Immature natural killer cell (primary cell): ENCODE results near the gene CD52. TPM values are rescaled to one million over a fixed set of nuclear protein-coding genes. Genes with fewer than 3 reads are reported as not detected.
"Not testable (repeated sequence)": the region's sequence is repeated elsewhere in the genome, so short reads cannot be mapped to it uniquely, and the experiment has no call there.

Experiments
- DNase-seq, 3 donors: peaks; one replicate each; pipeline ENCODE4 v3.0.0; 2022; ENCODE audit warnings: mixed read lengths in 1 of 3
- H3K27ac Mint-ChIP-seq, 6 donors: one replicate each; pipeline ENCODE4 v1.8.0; 2020; ENCODE audit warnings: mixed read lengths in 6 of 6, mild to moderate bottlenecking in 5 of 6, inconsistent platforms in 4 of 6, moderate library complexity in 3 of 6
- H3K27me3 Mint-ChIP-seq, 3 donors: one replicate each; pipeline ENCODE4 v1.8.0; 2020 to 2021; ENCODE audit warnings: low read depth in 3 of 3, mild to moderate bottlenecking in 3 of 3, mixed read lengths in 3 of 3, moderate library complexity in 3 of 3, inconsistent platforms in 1 of 3
- H3K36me3 Mint-ChIP-seq, 3 donors: one replicate each; pipeline ENCODE4 v1.8.0; 2020; ENCODE audit warnings: mixed read lengths in 3 of 3, inconsistent platforms in 2 of 3, mild to moderate bottlenecking in 2 of 3
- H3K4me1 Mint-ChIP-seq, 2 donors: one replicate each; pipeline ENCODE4 v1.8.0; 2020; ENCODE audit warnings: inconsistent platforms in 2 of 2, mild to moderate bottlenecking in 2 of 2, mixed read lengths in 2 of 2, moderate library complexity in 1 of 2
- H3K4me3 Mint-ChIP-seq, 5 donors: one replicate each; pipeline ENCODE4 v1.8.0; 2020; ENCODE audit warnings: mild to moderate bottlenecking in 5 of 5, mixed read lengths in 5 of 5, inconsistent platforms in 3 of 5, moderate library complexity in 3 of 5
- H3K9me3 Mint-ChIP-seq, 6 donors: one replicate each; pipeline ENCODE4 v1.8.0; 2020; ENCODE audit warnings: mild to moderate bottlenecking in 6 of 6, mixed read lengths in 6 of 6, inconsistent platforms in 4 of 6, moderate library complexity in 3 of 6
- polyA plus RNA-seq, 3 donors: library from polyadenylated mRNA; unstranded; fragments of 300-500 nt; fragmentation: Illumina TruSeq; gene quantifications; one replicate each; pipeline ENCODE4 v1.2.3, GENCODE V29; 2021

Gene CD52
- polyA plus RNA-seq, 3 donors from 2014 or later, result 3,509 to 3,975 (median 3,639) TPM

DNA sequence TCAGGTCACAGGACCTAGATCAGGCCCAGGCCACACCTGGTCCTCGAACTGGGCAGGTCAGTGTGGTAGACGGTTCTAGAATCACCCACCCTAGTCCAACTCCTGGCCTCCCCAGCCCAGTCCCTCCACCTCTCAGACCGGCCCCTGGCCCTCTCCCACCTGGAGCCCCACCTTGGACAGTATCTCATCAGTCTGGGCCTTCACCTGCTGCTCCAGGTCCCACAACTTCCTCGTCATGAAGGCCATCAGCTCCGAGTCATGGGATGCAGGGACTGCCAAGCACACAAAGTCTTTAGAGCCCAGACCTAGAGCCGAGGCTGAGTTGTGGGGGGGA, 20.0 kb upstream of the CD52 start:
- Mint-ChIP-seq H3K27ac (no peak overlapping the region), H3K4me1 (peaks cover 0 to 2% of the 10 kb centered on the region in 2 donors), H3K9me3 (no peaks in the 10 kb centered on the region), H3K4me3 (no peak overlapping the region), H3K27me3 (peaks cover 2 to 3% (median 3%) of the 10 kb centered on the region in 3 donors), H3K36me3 (peaks cover 0 to 3% (median 3%) of the 10 kb centered on the region in 3 donors)
- DNase-seq, result no peak

GRCh38 chr1:26300578-26301275, 17.0 kb upstream of the CD52 start:
- no peak overlapping the region for H3K4me3 Mint-ChIP-seq

DNA sequence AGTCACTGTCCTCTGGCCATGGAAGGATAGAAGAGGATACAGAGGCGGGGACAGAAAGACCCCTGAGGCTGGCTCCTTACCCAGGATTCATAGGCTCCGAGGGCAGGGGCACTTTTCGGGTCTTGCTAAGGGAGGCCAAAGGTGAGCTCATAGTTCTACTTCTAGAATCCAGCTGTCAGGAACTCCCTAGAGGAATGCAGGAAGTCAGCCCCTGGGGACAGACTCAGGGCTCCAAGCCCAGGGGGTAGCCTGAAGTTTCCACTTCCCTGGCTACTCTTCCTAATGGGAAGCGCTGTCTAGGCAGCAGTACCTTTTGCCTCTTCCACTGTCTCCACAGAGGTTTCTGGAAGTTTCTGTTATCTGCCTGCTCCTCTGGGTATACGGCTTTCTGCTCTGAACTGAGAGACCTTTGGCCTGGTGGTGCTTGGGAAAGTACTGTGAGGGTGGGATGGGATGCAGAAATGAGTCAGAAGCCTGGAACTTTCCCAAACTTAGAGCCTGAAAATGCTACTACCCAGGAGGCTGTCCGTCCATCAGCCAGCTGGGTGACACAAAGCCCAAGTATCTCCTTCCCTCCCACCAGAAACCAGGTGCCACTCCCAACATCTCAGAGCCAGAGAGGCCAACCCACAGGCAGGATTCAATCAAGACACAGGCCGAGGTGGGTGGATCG, 14.9 kb upstream of the CD52 start:
- peaks cover 0 to 3% (median 0%) of the 10 kb centered on the region in 3 donors for H3K36me3 Mint-ChIP-seq
- H3K27ac Mint-ChIP-seq, result no peak overlapping the region
- H3K9me3 Mint-ChIP-seq, result no peaks in the 10 kb centered on the region
- peaks cover 2 to 5% (median 5%) of the 10 kb centered on the region in 3 donors for H3K27me3 Mint-ChIP-seq
- no peak for DNase-seq
- no peak overlapping the region for H3K4me3 Mint-ChIP-seq
- H3K4me1 Mint-ChIP-seq, result peaks cover 15 to 25% of the 10 kb centered on the region in 2 donors

More at GRCh38 chr1:26300578-26301275, 17.0 kb upstream of the CD52 start:
- Mint-ChIP-seq H3K9me3 (no peaks in the 10 kb centered on the region), H3K27me3 (no peaks in the 10 kb centered on the region), H3K36me3 (peaks cover 0 to 3% (median 0%) of the 10 kb centered on the region in 3 donors), H3K27ac (no peak overlapping the region), H3K4me1 (peaks cover 5 to 6% of the 10 kb centered on the region in 2 donors)
- no peak for DNase-seq

GRCh38 chr1:26305667-26306289, 12.0 kb upstream of the CD52 start:
- DNase-seq, result no peak
- Mint-ChIP-seq H3K9me3 (no peaks in the 10 kb centered on the region), H3K36me3 (no peaks in the 10 kb centered on the region), H3K4me1 (peaks cover 13 to 25% of the 10 kb centered on the region in 2 donors), H3K4me3 (peak overlapping the region; percentile 95 to 98 (median 98)), H3K27ac (peak overlapping the region; percentile 85 to 95 (median 94)), H3K27me3 (peaks cover 2 to 5% (median 5%) of the 10 kb centered on the region in 3 donors)

DNA sequence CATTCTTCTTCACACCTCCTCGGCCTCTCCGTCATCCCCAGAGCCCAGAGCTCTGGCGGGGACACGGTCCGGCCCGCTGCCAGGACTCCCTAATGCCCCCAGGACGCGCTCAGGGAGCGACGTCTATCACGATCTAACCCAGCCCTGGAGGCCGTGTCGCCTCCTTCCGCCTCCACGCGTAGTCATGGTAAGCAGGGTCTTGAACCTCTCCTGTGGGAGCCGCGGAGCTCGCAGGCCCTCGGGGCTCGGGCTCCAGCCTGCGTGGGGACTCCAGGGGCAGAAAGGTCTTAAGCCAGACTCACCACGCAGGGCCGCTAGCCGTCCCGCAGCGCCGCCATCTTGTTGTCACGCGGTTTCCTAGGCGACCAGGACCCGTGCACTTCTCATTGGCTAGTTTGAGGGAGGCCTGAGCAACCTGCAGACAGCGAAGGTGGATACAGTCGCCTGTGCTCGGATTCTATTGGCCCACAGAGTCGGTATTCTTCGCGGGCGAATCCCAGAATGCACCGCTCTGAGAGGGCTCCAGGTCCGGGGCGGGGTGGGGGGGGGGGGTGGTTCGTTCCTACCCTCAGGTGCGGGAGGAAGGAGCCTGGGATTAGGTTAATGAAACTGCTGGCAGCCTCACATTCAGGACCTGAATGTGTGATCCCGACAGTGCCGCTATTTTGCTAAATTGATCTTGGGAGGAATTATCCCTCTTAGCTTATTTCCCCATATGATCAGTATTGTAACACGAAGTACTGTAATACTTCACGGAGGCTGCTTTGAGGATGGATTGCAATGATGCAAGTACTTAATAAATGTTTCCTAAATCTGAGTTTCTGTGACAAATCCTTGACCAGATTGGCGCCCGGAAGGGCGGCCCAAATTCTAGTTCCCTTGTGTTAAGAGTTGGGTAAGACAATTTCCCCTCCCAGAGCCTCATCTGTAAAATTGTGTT, 11.2 kb upstream of the CD52 start, which contains the start of gene UBXN11:
UBXN11 (minus strand) TSS at position 347 of the 940 bp plus-strand sequence. CDS start 3,753 bp downstream, outside the sequence.
- H3K27ac Mint-ChIP-seq, result peak within 1 kb of the TSS; percentile 85 to 95 (median 94)
- H3K36me3 Mint-ChIP-seq, result no peaks in the 10 kb centered on the region
- H3K4me1 Mint-ChIP-seq, result peaks cover 13 to 26% of the 10 kb centered on the region in 2 donors
- DNase-seq, result peak; percentile 90 to 91 (median 91)
- peak within 1 kb of the TSS; percentile 95 to 98 (median 98) for H3K4me3 Mint-ChIP-seq
- no peaks in the 10 kb centered on the region for H3K9me3 Mint-ChIP-seq
- peaks cover 2 to 5% (median 5%) of the 10 kb centered on the region in 3 donors for H3K27me3 Mint-ChIP-seq

GRCh38 chr1:26307363-26307781, 10.4 kb upstream of the CD52 start:
- peaks cover 17 to 33% of the 10 kb centered on the region in 2 donors for H3K4me1 Mint-ChIP-seq
- H3K36me3 Mint-ChIP-seq, result no peaks in the 10 kb centered on the region
- DNase-seq, result no peak
- no peaks in the 10 kb centered on the region for H3K9me3 Mint-ChIP-seq
- peak overlapping the region in 4 of 6 donors; percentile 53 to 74 (median 64) for H3K27ac Mint-ChIP-seq
- peak overlapping the region in 3 of 5 donors; percentile 95 to 98 (median 98) for H3K4me3 Mint-ChIP-seq
- H3K27me3 Mint-ChIP-seq, result peaks cover 2 to 5% (median 5%) of the 10 kb centered on the region in 3 donors

- H3K27me3 Mint-ChIP-seq, H3K36me3 Mint-ChIP-seq, H3K9me3 Mint-ChIP-seq, DNase-seq, H3K4me3 Mint-ChIP-seq: not testable (repeated sequence)
- H3K4me1 Mint-ChIP-seq, result peaks cover 21 to 40% of the 10 kb centered on the region in 2 donors
- H3K27ac Mint-ChIP-seq, result peak overlapping the region in 4 of 6 donors; percentile 4 to 66 (median 42)
These were observed 9.5 kb upstream of the CD52 start for GRCh38 chr1:26307966-26308899.

DNA sequence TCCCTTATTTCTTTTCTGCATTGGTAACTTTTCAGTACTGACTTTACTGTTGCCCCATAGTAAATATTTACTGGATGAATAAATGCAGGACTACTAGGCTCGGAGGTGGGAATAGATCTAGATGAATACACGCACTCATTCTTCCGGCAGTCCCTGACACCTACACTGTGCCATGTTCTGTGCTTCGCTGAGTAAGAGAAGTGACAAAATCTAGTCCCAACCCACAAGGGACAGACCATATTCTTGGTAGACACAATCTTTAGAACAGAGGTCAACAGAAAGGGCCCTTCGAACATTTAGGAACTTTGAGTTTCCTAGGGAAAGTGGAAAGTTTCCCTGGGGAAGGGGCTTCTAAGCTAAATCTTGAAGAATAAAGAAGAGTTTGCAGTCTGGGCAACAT, 3.3 kb upstream of the CD52 start:
- Mint-ChIP-seq H3K36me3 (peaks cover 0 to 3% (median 0%) of the 10 kb centered on the region in 3 donors), H3K4me1 (peaks cover 64 to 77% of the 10 kb centered on the region in 2 donors), H3K9me3 (no peaks in the 10 kb centered on the region), H3K27me3 (peaks cover 0 to 3% (median 2%) of the 10 kb centered on the region in 3 donors), H3K27ac (peak overlapping the region; percentile 45 to 90 (median 82)), H3K4me3 (peak overlapping the region; percentile 59 to 86 (median 70))
- no peak for DNase-seq

- H3K4me3 Mint-ChIP-seq, result peak overlapping the region in 4 of 5 donors; percentile 33 to 49 (median 42)
- no peak for DNase-seq
- no peaks in the 10 kb centered on the region for H3K9me3 Mint-ChIP-seq
- H3K27me3 Mint-ChIP-seq, result peaks cover 1 to 3% (median 2%) of the 10 kb centered on the region in 3 donors
- H3K4me1 Mint-ChIP-seq, result peaks cover 77 to 92% of the 10 kb centered on the region in 2 donors
- H3K27ac Mint-ChIP-seq, result peak overlapping the region; percentile 26 to 85 (median 76)
- peaks cover 0 to 3% (median under 1%) of the 10 kb centered on the region in 3 donors for H3K36me3 Mint-ChIP-seq
These were observed 1.6 kb upstream of the CD52 start for GRCh38 chr1:26315874-26316850.

GRCh38 chr1:26317146-26317545, 612 bp upstream of the CD52 start:
- peak overlapping the region; percentile 23 to 94 (median 88) for H3K27ac Mint-ChIP-seq
- H3K36me3 Mint-ChIP-seq, result peaks cover 4 to 9% (median 6%) of the 10 kb centered on the region in 3 donors
- peaks cover 79 to 94% of the 10 kb centered on the region in 2 donors for H3K4me1 Mint-ChIP-seq
- peak overlapping the region; percentile 83 to 97 (median 94) for H3K4me3 Mint-ChIP-seq
- peaks cover 1 to 3% (median 2%) of the 10 kb centered on the region in 3 donors for H3K27me3 Mint-ChIP-seq
- no peak for DNase-seq
- no peaks in the 10 kb centered on the region for H3K9me3 Mint-ChIP-seq
